IPS-20b (cell line): ENCODE data around the gene DAP.

Experiments
- H3K27ac ChIP-seq: one replicate; pipeline ENCODE4 v1.5.1; 2013; ENCODE audit warnings: low read length
- H3K27me3 ChIP-seq: 2 replicates; pipeline ENCODE4 v1.6.1; 2013; ENCODE audit warnings: mild to moderate bottlenecking, low read length, inconsistent platforms; ENCODE audit not compliant: insufficient read depth
- H3K36me3 ChIP-seq: 2 replicates; pipeline ENCODE4 v1.6.1; 2013; ENCODE audit warnings: low read depth, mild to moderate bottlenecking, inconsistent platforms, low read length, moderate library complexity; ENCODE audit not compliant: insufficient read depth
- H3K4me1 ChIP-seq: 2 replicates; pipeline ENCODE4 v1.6.1; 2013; ENCODE audit warnings: mild to moderate bottlenecking, control low read depth, inconsistent platforms, low read length, moderate library complexity; ENCODE audit not compliant: insufficient read depth
- H3K4me3 ChIP-seq: 2 replicates; pipeline ENCODE4 v1.5.1; 2013; ENCODE audit warnings: mild to moderate bottlenecking, low read length, inconsistent platforms
- H3K9ac ChIP-seq: 2 replicates; pipeline ENCODE4 v1.6.1; 2013; ENCODE audit warnings: low read depth, mild to moderate bottlenecking, inconsistent platforms, low read length, moderate library complexity
- H3K9me3 ChIP-seq: 2 replicates; pipeline ENCODE4 v1.6.1; 2013; ENCODE audit warnings: mild to moderate bottlenecking, low read depth, low read length, inconsistent platforms; ENCODE audit not compliant: insufficient read depth

The DAP gene

GRCh38 chr5:10653043-10653442 is 108.0 kb downstream of the DAP start:
- no peaks in the 10 kb centered on the region for H3K4me1 ChIP-seq
- no peaks in the 10 kb centered on the region for H3K27me3 ChIP-seq
- H3K9me3 ChIP-seq = no peaks in the 10 kb centered on the region
- H3K36me3 ChIP-seq = peaks cover 30% of the 10 kb centered on the region; the same call in 1 of the 2 replicates
- no peak overlapping the region for H3K9ac ChIP-seq
- H3K4me3 ChIP-seq = no peak overlapping the region
- H3K27ac ChIP-seq = no peak overlapping the region

DNA sequence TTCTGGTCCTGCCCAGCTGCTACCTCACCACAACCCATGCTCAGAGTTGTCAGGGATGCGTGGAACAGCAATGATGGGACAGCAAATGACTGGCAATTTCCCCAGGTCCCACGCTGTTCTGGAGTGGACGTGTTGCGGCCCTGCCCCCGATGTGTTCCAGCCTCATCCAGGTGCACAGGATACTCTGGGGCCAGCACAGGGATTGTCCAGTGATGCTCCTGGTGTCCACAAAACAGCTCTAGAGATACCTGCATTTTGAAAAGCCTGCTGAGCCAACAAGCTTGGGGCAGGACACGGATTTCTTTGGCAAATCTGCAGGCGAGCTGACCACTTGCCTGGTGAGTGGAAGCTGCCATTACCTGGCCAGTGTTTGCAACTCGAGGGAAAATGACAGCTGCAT is 108.4 kb downstream of the DAP start:
- H3K36me3 ChIP-seq = peaks cover 30% of the 10 kb centered on the region; the same call in 1 of the 2 replicates

DNA sequence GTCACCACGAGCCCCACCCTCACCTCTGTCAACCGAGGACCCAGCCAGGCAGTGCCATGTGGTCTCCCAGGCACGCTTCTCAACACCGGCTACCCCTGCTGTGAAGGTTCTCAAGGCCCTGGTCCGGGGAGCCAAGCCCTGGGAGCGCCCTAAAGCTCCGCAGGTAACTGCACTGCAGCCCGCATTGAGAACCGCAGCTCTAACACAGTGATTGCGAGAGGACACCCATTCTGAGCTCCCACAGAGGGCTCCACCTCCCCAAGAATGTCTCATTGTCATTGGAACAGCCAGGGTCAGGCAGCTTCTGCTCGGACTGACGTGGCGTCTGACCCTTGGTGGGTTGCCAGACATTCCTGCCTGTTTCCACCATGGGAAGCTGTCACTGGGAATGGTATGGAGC is 108.9 kb downstream of the DAP start:
- Histone ChIP-seq H3K36me3 (peaks cover 30% of the 10 kb centered on the region; the same call in 1 of the 2 replicates), H3K27ac (no peak overlapping the region), H3K9ac (no peak overlapping the region), H3K4me3 (no peak overlapping the region), H3K9me3 (no peaks in the 10 kb centered on the region), H3K27me3 (no peaks in the 10 kb centered on the region), H3K4me1 (no peaks in the 10 kb centered on the region)

More for the DNA sequence above, 108.4 kb downstream of the DAP start:
- no peaks in the 10 kb centered on the region for H3K4me1 ChIP-seq
- no peaks in the 10 kb centered on the region for H3K9me3 ChIP-seq
- H3K27ac ChIP-seq = no peak overlapping the region
- H3K4me3 ChIP-seq = no peak overlapping the region
- H3K9ac ChIP-seq = no peak overlapping the region
- H3K27me3 ChIP-seq = no peaks in the 10 kb centered on the region

DNA sequence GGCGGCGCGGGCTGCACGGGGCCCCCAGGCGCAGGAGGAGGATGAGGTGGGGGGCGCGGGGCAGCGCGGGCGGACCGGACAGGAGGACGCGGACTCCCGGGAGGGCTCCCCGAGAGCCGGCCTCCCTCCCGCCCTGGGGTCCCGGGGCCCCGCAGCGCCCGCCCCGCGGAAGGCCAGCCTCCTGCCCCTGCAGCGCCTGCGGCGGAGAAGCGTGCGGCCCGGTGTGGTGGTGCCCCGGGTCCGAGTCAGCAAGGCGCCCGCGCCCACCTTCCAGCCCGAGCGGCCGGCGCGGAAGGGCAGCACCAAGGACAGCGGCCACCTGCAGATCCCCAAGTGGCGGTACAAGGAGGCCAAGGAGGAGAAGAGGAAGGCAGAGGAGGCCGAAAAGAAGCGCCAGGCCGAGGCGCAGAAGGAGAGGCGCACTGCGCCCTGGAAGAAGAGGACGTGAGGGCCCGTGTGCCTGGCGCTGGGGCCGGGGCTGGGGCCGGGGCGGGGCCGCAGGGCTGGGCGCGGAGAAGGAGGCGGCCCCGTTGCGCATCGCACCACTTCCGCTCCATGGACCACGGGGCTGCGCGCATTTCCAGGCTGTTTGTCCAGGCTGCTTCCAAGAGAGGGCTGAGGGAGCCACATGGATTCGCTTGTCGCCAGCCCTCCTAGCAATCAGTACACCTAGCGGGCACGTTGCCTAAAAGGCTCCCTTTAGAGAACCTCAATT is 111.2 kb downstream of the DAP start:
- H3K9ac ChIP-seq = no peak overlapping the region

DNA sequence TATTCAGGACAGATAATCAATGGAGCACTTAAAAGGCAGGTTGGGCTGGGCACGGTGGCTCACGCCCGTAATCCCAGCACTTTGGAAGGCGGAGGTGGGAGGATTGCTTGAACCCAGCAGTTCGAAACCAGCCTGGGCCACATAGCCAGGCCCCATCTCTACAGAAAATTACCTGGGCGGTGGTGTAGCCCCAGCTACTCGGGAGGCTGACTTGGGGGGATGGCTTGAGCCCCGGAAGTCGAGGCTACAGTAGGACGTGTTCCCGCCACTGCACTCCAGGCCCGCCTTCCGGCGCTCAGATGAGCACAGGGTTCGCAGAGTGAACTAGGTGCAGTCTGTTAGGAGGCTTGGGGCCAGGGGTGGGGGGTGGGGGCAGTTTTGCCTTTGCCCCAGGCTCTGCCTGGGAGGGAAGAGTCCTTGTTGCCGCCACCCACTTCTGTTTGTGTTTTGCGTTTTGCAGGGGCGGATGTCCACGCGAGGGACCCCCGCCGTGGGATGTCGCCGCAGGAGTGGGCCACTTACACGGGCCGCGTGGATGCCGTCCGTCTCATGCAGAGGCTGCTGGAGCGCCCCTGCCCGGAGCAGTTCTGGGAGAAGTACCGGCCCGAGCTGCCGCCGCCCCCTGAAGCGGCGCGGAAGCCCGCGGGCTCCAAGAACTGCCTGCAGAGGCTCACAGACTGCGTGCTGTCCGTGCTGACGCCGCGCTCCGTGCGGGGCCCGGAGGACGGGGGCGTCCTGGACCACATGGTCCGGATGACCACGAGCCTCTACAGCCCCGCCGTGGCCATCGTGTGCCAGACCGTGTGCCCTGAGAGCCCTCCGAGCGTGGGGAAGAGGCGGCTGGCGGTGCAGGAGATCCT is 112.0 kb downstream of the DAP start:
- no peak overlapping the region for H3K9ac ChIP-seq
- H3K36me3 ChIP-seq = peaks cover 21% of the 10 kb centered on the region; the same call in 1 of the 2 replicates
- no peak overlapping the region for H3K4me3 ChIP-seq
- H3K4me1 ChIP-seq = no peaks in the 10 kb centered on the region
- H3K27me3 ChIP-seq = no peaks in the 10 kb centered on the region
- H3K9me3 ChIP-seq = no peaks in the 10 kb centered on the region
- H3K27ac ChIP-seq = no peak overlapping the region

More for the DNA sequence above, 111.2 kb downstream of the DAP start:
- H3K27ac ChIP-seq = no peak overlapping the region
- H3K4me3 ChIP-seq = no peak overlapping the region
- no peaks in the 10 kb centered on the region for H3K9me3 ChIP-seq
- peaks cover 25% of the 10 kb centered on the region; the same call in 1 of the 2 replicates for H3K36me3 ChIP-seq
- no peaks in the 10 kb centered on the region for H3K4me1 ChIP-seq
- no peaks in the 10 kb centered on the region for H3K27me3 ChIP-seq

- no peaks in the 10 kb centered on the region for H3K9me3 ChIP-seq
- no peak overlapping the region for H3K9ac ChIP-seq
- H3K27me3 ChIP-seq = no peaks in the 10 kb centered on the region
- H3K4me1 ChIP-seq = no peaks in the 10 kb centered on the region
- no peak overlapping the region for H3K27ac ChIP-seq
- H3K36me3 ChIP-seq = peaks cover 21% of the 10 kb centered on the region; the same call in 1 of the 2 replicates
- no peak overlapping the region for H3K4me3 ChIP-seq
These were observed 113.4 kb downstream of the DAP start for GRCh38 chr5:10647640-10648039.

- H3K27me3 ChIP-seq = no peaks in the 10 kb centered on the region
- no peak overlapping the region for H3K9ac ChIP-seq
- H3K4me3 ChIP-seq = no peak overlapping the region
- H3K36me3 ChIP-seq = peaks cover 7% of the 10 kb centered on the region; the same call in 1 of the 2 replicates
- no peak overlapping the region for H3K27ac ChIP-seq
- no peaks in the 10 kb centered on the region for H3K9me3 ChIP-seq
- H3K4me1 ChIP-seq = peaks cover 5% of the 10 kb centered on the region
These were observed 115.4 kb downstream of the DAP start for GRCh38 chr5:10645671-10646070.

GRCh38 chr5:10645146-10645545 is 115.9 kb downstream of the DAP start:
- no peak overlapping the region for H3K9ac ChIP-seq
- no peaks in the 10 kb centered on the region for H3K27me3 ChIP-seq
- no peak overlapping the region for H3K27ac ChIP-seq
- H3K4me1 ChIP-seq = peaks cover 5% of the 10 kb centered on the region
- no peak overlapping the region for H3K4me3 ChIP-seq
- no peaks in the 10 kb centered on the region for H3K9me3 ChIP-seq
- peaks cover 1% of the 10 kb centered on the region; the same call in 1 of the 2 replicates for H3K36me3 ChIP-seq

DNA sequence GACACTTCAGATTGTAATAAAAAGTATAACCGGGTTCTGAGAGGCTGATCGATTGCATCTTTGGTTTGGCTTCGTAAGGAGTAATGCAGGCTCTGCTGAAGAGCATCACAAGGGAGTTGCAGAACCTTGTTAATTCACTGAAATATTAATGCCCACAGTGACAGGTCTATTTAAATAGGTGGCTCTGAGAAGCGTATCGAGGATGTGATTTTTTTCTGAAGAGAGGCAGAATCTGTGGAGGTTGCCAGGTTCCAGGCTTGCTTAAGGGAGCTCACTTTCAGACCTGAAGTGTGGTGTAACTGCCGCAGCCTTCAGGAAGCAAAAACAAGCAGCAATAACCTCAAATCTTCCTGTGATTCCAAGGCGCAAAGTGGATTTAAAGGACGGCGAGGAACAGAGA is 116.8 kb downstream of the DAP start:
- Histone ChIP-seq H3K27ac (no peak overlapping the region), H3K9ac (no peak overlapping the region), H3K36me3 (no peaks in the 10 kb centered on the region), H3K9me3 (no peaks in the 10 kb centered on the region), H3K4me1 (peaks cover 5% of the 10 kb centered on the region), H3K4me3 (no peak overlapping the region), H3K27me3 (no peaks in the 10 kb centered on the region)

DNA sequence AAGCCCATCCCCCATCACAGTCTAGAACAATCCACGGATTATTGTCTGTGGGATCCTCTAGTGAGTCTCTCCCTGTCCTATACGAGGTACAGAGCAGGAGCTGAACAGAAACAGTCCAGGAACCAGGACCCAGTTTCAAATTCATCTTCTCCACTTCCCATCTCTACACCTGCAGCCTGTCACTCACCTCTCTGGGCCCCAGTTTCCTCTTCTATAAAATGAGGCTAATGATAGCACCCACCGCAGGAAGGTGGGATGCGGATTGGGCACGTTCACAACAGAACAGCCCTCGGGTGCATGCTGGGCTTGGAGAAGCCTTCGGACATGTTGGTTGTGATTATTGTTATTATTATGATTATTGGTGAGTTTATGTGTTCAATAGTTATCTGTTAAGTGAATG is 118.7 kb downstream of the DAP start:
- Histone ChIP-seq H3K27me3 (peaks cover 3% of the 10 kb centered on the region; the same call in 1 of the 2 replicates), H3K4me3 (no peak overlapping the region), H3K36me3 (0 out of 2 replicates have a peak, but pooled peaks cover 4% of the 10 kb centered on the region), H3K9me3 (no peaks in the 10 kb centered on the region), H3K9ac (no peak overlapping the region), H3K27ac (no peak overlapping the region), H3K4me1 (peaks cover 14% of the 10 kb centered on the region)

GRCh38 chr5:10639846-10640368 is 121.1 kb downstream of the DAP start:
- no peak overlapping the region for H3K27ac ChIP-seq
- H3K4me1 ChIP-seq = peaks cover 35% of the 10 kb centered on the region
- H3K36me3 ChIP-seq = 0 out of 2 replicates have a peak, but pooled peaks cover 4% of the 10 kb centered on the region
- H3K4me3 ChIP-seq = no peak overlapping the region
- no peaks in the 10 kb centered on the region for H3K9me3 ChIP-seq
- H3K27me3 ChIP-seq = peaks cover 3% of the 10 kb centered on the region; the same call in 1 of the 2 replicates
- no peak overlapping the region for H3K9ac ChIP-seq
